IPS DF 4.7 (cell line): ENCODE measurements around the gene ELF4.

ENCODE experiments used
- DNase-seq: peaks from one replicate; pipeline ENCODE4 v3.0.0-alpha.2; 2013; ENCODE audit warnings: low spot score; ENCODE audit errors: extremely low read depth

The ELF4 gene

DNA sequence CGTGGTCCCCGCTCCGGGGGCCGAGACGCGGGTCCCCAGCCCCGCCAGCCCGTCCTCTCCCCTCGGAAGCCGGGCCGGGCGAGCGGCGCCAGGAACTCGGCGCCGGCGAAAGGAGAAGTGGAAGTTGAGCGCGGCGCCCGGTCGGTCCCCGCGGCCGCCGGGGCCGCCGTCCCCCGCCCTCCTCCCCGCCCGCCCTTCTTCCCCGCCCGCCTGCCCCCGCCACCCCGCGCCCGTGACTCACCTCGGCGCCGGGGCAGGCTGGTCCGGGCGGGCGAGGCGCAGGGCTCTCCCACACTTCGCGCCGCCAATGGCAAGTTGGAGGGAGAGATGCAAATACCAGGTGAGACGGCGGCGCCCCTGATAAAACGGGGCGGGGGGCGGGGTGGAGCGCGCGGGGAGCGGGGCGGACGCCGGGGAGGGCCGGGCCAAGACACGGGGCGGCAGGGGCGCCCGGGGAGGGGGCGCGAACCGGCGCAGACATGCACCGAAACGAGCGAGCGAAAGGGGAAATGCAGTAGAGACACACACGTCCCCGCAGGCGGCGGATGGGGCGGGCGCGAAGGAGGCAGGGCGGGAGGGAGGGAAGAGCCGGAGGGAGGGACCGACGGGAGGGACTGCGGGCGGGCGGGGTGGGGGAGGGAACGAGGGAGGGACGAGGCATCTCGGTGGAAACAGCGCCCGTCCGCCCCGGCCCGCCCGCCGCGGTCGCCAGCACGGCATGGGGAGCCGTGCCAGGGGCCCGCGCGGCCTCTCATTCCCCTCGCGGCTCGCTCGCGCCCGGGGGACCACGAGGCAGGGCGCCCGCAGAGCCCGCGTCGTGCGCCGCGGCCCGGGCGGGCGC, at the start of gene ELF4:
ELF4 (minus strand) TSS at position 119 of the 841 bp plus-strand sequence. CDS start 29,167 bp downstream, outside the sequence.
- DNase-seq, result no peak

DNA sequence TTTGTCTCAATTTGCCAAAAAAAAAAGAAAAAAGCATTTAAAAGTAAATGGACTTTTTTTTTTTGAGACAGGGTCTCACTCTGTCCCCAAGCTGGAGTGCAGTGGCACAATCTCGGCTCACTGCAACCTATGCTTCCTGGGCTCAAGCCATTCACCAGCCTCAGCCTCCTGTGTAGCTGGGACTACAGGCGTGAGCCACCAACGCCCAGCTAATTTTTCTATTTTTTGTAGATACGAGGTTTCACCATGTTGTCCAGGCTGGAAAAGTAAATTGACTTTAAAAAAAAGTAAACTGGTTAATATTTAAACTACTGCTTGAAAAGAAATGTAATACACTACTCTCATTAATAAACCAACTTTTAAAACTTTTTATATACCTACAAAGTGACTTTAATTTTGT, 49.5 kb upstream of the ELF4 start:
- DNase-seq, result no peak

DNA sequence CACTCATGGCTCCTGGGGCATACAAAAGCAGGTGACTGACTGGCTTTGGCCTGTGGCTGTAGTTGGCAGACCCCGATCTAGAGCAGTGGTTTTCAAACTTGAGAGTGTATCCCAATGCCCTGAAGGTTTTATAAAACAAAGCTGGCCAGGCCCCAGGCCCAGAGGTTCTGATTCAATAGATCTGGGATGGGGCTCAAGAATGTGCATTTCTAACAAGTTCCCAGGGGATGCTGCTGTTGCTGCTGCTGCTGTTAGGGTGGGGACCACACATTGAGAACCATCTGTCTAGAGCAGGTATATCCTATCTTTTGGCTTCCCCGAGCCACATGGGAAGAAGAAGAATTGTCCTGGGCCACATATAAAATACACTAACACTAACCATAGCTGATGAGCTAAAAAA, 48.0 kb upstream of the ELF4 start:
- DNase-seq, result no peak

DNA sequence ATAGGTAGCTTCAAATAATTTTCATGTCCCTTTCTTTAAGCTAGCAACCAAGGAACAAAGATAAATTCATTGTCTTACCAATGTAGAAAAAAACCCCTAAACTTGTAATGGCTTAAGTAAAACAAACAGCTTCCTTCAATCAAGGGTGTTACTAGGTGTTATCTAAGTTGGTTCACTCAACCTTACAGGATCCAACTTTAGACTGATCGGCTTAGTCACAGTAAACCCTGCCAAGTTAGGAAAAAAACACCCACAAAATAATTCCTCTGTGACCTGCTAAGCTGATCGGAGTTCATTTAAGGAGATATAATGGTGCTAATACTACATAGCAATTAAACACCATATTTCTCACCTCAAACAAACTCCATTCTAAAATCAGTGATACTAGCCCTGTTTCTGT, 45.3 kb upstream of the ELF4 start:
- DNase-seq, result no peak

DNA sequence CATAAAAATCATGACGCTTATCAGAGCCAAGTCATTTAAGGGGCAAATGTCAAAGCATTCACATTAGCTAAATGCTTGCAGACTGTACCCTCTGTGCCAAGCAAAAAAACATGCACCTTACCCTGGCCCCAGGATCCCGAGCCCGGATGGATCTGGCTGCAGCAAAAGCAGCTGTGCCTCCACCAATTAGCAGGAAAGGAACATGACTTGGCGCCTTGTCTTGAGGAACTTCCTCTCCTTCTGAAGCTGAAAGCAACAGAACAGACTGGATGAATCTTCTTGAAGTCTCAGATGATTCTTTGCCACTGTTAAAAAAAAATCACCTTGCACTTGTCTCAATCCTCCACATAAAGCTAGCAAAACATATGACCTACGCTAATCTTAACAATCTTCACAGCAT, 37.3 kb upstream of the ELF4 start:
- DNase-seq, result no peak

DNA sequence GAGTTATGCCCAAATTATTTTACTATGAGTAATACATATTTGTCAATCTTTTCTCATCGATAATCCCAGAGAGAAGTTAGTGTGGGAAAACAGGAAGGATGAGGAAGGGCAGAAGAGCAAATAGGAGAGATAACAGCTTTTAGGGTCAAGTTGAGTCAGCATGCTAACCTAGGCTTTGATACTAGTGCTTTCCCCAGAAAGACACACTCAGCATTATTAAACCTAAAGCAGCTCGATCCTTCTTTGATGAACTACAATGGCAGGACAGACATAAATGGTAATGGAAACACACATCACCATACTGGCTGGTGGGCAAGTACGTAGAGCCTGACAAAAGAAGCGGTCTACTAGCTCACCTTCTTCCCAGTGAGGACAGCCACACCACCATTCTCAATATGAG, 34.8 kb upstream of the ELF4 start:
- DNase-seq, result no peak

DNA sequence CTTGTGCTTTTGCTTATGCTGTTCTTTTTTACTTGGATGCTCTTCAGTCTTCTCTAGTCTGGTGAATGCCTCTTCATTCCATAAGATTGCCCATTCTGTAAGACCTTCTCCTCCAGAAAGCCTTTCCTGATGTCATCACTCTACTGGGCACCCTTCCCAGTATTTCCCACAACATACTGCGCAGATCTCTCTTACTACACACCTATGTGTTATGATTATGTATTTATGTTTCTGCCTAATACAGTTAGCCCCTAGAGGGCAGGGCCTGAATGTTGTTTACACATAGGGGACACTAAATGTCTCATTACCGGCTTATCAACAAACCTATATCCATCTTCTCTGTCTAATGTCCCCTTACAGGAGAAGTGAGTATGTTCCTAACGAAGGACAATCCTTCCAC, 34.2 kb upstream of the ELF4 start:
- no peak for DNase-seq

DNA sequence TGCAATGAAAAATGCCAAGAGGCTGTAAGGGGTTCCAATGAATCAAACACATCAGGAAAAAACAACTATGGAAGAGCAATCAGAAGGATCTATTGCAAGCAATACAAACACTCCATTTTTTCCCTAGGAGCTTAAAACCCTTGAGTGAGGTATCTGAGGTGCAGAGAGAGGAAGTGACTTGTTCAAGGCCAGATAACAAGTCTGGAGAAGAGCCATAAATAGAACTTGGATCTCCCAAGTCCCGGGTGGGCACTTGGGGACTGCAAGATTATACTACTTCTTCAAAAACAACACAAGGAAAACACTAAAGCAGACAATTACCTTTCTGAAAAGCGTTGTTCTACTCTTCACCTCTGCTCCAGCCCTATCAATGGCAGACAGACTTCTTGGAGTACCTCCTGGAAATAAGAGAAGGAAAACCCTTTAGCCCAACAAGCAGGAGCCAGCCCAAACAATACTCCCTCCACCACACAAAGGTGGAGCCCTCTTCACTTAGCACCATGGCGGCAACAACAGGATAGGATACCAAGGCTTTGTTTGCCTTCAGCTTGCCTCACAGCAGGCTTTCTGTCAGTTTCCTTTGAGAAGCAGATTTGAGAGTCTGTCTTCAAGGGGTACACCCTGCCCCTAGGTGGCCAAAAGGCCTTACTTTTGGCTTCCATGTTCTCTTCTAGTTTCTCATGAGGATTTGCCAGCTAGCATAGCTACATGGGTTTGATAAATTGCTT, 29.3 kb upstream of the ELF4 start:
- DNase-seq, result no peak

DNA sequence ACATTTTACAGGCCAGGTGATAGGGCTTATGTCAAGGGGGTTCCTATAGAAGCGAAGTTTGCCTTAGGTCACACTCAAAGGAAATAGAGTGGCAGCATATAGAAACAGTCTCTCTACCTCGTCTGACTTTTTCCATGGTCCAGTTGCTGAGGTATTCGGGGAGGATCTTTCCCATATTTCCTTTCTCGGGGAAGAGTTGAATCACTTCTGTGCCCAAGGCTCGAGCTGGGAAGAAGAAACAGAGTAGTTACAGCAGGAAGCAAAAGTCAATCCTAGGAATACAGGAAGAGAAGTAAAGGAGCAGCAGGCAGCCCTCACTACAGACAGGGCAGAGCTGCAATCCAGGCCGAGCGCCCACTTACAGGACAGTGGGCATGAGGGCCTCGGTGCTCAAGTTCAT, 26.7 kb upstream of the ELF4 start:
- no peak for DNase-seq

DNA sequence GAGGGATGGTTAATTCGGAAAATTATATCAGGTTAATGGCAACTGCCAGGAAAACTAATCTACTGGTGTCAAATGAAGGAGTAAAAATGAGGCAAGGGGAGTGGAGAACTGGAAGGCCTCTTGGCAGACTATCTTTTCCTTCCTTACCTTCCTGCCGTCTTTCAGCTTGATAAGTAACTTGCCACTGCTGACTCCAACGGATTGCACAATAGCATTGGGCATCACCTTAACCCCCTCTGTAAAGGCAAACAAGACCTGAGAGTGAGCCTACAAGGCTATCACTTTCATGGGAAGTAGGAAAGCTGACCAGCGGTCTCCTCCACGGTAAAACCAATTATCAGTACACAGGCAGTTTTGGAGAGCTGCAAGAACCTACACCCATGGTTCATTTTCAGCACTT, 26.2 kb upstream of the ELF4 start:
- DNase-seq, result no peak

DNA sequence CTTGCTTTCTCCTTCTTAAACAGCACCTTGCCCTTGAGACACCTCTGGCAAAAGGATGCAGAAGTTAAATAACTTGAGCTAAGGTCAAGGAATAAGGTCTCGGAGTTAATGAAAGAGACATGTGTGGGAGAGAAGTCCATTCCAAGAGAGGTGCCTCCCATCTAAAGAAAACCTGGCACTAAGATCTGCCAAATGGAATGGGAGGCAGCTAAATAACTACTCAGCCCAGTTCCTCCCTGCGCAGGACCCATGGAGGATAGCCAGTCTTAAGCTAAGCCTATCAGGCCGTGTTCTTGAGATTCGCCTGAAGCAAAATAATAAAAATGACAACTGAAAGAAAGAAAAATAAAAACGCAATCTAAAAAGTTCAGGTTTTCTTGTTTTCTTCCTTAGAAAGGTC, 20.7 kb upstream of the ELF4 start:
- DNase-seq, result no peak

DNA sequence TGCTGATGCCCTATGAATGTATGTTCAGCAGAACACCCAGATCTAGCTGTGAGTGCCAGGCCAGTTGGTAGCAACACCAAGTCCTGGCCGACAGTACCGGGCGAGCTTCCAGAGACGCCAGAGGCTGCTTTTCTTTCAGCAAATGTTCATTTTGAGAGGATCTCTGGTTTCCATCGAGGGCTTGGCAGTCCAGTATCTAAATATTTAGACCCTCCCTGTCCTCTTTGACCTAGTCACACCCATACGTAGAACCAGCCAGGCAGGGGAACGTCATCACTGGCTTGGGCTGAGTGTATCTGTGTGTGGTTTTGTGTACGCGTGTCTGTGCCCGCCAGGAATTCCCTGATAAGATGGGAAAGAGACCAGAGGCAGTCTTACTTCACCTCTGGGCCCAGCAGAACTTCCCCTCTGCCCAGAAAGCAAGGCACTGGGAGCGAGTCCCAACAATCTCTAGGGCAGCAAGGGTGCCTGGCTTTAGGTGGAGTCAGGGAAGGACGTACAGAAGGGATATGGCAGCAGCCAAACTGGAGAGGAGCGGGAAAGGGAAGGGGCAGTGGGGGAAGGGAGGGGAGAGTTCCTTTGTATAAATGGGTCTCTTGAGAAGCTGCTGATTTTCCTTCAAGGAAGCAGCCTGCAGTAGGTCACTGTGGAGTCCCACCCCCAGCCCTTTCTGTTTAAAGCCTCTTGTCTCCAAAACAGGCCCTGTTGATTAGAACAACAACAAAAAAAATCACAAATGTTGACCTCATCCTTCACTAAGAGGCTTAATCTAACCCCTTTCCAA, 15.0 kb upstream of the ELF4 start:
- DNase-seq, result no peak

DNA sequence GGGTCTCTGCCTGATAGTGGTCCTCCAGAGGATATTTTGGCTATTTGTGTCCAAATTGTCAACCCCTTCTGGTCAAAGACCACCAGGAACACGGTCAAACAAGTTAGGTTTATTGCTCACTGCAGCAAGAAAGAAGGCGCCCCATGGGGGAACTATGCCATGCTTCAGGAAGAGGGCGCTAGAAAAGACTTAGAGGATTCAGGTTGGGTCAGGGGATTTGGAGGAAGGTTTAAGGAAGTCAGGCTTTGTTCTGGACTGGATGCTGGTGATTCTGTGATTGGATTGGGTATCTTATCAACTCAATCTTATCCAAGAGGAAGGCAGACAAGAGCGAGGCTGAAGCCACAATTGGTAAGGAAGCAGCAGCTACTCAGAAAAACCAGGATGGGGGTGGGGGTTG, 14.3 kb upstream of the ELF4 start:
- DNase-seq, result no peak

DNA sequence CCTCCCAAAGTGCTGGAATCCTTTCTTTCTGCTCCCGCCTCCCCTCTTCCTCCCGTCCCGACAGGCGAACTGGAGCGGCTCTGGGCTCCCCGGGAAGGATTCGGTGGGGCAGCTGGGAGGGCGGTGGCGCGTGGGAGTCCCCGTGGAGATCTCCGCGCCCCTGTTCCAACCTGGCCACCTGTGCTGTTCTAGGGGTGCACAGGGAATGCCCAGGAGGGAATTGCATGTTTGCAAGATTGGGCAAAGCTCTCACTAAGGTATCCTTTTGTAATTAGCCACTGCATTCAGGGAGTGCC, 11.2 kb upstream of the ELF4 start:
- DNase-seq, result no peak

DNA sequence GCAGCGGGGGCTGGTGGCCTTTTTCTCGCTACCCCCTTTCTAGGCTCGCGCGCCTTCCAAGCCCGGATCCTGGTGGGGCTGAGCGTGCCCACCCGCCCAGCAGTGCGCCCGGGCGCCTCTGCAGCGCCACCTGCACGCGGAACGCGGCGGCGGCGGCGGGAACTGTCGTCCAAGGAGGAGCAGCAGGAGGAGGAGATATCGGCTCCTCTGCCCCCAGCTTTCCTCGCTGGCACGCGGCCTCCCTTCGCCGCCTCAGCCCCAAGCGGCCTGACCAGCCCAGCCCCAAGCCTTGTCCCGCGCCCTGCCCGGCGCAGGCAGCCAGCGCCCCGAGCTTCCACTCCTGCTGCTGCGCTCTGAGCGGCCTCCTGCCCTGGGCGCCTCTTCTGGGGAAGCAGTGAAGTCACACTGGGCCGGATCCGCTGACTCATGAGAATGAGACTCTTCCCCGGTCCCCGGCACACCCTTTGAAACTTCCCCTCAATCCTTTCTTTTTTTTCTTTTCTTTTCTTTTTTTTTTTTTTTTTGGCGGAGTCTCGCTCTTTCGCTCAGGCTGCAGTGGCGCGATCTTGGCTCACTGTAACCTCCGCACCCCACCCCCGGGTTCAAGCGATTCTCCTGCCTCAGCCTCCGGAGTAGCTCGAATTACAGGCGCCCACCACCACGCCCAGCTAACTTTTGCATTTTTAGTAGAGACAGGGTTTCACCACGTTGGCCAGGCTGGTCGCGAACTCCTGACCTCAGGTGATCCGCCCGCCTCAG, 10.6 kb upstream of the ELF4 start:
- DNase-seq, result no peak

DNA sequence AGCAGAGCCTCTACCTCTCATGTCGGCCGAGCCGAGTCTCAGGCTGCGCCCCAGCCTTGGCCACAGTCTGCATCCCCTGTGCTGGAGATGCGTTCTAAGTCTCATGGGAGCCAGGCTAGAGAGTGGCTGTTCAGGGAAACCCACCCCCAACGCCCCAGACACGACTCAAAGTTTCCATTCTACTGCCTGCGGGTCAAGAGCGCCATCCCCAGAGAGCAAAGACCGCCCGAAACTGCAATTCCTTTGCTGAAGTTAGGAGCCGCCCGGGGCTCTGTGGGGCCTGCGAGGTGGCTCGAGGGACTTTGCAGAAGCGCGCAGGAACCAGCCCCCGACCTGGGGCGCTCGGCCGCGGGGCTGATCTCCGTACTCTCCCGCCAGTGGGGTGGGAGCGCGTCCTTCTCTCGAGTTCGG, 10.0 kb upstream of the ELF4 start:
- DNase-seq, result no peak

DNA sequence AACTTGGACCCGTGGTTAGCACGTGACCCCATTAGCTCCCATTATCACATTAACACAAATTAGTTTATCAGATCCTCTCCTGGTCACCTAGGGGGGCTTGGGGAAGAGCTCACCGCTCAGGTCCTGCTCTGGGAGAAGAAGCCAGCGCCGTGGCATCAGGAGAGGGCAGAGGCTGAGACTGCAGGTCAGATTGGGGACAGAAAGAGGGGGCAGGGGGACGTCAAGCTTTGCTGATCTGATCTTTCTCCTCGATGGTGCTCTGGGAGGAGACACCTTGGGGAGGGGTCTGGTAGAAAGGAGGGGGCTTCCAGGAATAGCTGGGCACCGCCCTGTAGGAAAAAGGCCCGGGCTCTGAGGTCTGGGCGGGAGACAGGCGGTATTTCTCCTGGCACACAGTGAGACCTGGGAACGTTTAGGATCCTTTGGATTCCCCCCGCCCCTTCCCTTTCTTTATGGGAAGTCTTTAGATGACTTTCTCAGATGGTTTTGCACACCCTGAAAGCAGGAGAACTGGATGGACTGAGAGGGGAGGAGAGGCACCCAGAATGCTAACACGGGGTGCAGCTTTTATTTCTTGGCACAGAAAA, 9.1 kb upstream of the ELF4 start:
- DNase-seq, result no peak

DNA sequence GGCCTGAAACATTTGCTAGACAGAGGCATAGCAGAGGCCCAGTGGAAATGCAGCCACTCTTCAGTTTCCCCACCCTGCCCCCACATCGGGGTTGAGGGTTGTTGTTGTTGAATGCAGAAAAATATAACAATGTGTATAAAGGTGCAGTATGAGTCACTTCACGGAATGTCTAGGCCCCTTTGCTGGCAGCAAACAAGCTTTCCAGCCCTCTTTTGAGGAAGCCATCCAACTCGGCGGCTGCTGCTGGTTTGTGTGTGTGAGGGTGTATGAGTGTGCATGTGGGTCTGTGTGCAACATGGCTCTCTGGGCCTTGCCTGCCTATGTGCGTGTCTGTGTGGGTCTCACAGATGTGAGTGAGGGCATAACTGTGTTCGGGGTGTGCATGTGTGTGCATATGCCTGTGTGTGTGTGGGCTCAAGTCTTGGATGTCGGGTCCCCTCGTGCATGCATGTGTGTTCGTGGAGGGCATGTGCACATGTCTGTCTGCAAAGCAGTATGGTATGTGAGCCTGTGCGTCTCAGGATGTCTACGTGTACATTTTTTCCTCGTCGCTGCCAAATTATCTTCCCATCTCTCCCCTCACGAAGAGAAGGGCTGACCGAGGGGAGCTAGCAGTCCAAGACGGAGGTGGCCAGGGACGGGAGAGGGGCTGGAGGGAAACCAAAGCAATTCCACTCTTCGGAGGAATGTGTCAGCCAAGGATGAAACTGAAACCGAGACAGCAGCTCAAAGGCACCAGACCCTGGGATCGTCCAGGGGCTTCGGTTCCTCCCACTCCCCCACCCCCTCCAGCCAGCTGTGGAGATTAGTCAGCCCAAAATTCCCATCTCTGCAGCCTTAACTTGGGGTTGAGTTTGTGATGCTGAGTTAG, 8.4 kb upstream of the ELF4 start:
- no peak for DNase-seq

DNA sequence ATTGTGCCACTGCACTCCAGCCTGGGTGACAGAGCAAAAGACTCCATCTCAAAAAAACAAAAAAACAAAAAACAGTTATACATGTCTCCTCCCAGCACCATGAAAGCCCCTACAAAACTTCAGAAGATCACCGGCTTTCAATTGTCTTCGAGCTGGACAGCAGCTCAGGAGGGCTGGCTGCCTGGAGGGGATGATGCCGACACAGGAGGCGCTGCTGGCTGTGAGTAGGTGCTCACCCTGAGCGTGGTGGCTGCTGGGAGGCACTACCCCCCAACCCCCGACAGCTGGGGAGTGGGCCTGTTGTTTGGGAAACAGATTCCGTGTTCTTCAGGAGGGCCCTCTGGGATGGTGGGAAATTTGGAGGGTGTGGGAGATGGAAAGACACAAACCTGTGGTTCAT, 6.9 kb upstream of the ELF4 start:
- DNase-seq, result no peak
